ENCODE measurements around the gene CCNO. TPM values are rescaled to one million over a fixed set of nuclear protein-coding genes. Genes with fewer than 3 reads are reported as not detected.
A peak's percentile ranks its signal among the peaks of the same experiment; 100 is the strongest.

The CCNO gene
- total and polyA plus RNA-seq, 2 experiments from 2014 or later = not detected

- H3K27ac ChIP-seq (ENCODE audit: low read depth) = no peak overlapping the region
- Mint-ChIP-seq H3K9me3 (peaks cover 5% of the 10 kb centered on the region; the same call in 2 of the 3 replicates), H3K4me1 (peaks cover 28% of the 10 kb centered on the region), H3K4me3 (peak overlapping the region; percentile 36; the same call in 1 of the 3 replicates), H3K36me3 (ENCODE audit: low read depth) (no peaks in the 10 kb centered on the region), H3K27ac (no peak overlapping the region), H3K27me3 (ENCODE audit: insufficient read depth, low read depth, poor library complexity) (peaks cover 97% of the 10 kb centered on the region)
- no peak for DNase-seq (ENCODE audit: low spot score)
- H3K4me2 ChIP-seq = no peak overlapping the region
- H3K9me2 ChIP-seq (ENCODE audit: insufficient read depth) = no peaks in the 10 kb centered on the region
- H3K4me1 ChIP-seq (ENCODE audit: insufficient read depth) = peaks cover 20% of the 10 kb centered on the region
- TF ChIP-seq NANOG (IDR thresholded peaks at IDR 0.05; ENCODE audit: borderline replicate concordance) (no peak), EZH2 (IDR thresholded peaks at IDR 0.05; ENCODE audit: low read depth, unreplicated experiment) (no peak), CTCF (conservative IDR thresholded peaks at IDR 0.05; ENCODE audit: low read depth in 2 of 2) (no peak), JUNB (IDR thresholded peaks at IDR 0.05; ENCODE audit: unreplicated experiment) (no peak), ETS1 (IDR thresholded peaks at IDR 0.05) (no peak), POLR2AphosphoS5 (IDR thresholded peaks at IDR 0.05; ENCODE audit: low read depth) (no peak), CREB1 (CRISPR knock-in tag; IDR thresholded peaks at IDR 0.05; ENCODE audit: low read depth) (no peak)
- H3K4me3 ChIP-seq = no peak overlapping the region
- H3K79me2 ChIP-seq (replicated peaks; ENCODE audit: insufficient read depth) = no peaks in the 10 kb centered on the region
- H3K36me3 ChIP-seq (ENCODE audit: insufficient read depth) = no peaks in the 10 kb centered on the region
- peaks cover 100% of the 10 kb centered on the region for H3K27me3 ChIP-seq (ENCODE audit: insufficient read depth)
- H4K20me1 ChIP-seq (replicated peaks; ENCODE audit: insufficient read depth) = peaks cover 47% of the 10 kb centered on the region
- peaks cover 13% of the 10 kb centered on the region for H3F3A ChIP-seq (replicated peaks; ENCODE audit: low read depth)
- H2AFZ ChIP-seq = no peak overlapping the region
- no peak for ATAC-seq
Measured at GRCh38 chr5:55225346-55225745, 8.1 kb downstream of the CCNO start.

- H3K36me3 Mint-ChIP-seq (ENCODE audit: low read depth) = no peaks in the 10 kb centered on the region
- peak overlapping the region; percentile 71 for H3K4me2 ChIP-seq
- peaks cover 39% of the 10 kb centered on the region for H3K4me1 Mint-ChIP-seq
- peaks cover 39% of the 10 kb centered on the region for H4K20me1 ChIP-seq (replicated peaks; ENCODE audit: insufficient read depth)
- H3K36me3 ChIP-seq (ENCODE audit: insufficient read depth) = no peaks in the 10 kb centered on the region
- peaks cover 95% of the 10 kb centered on the region for H3K27me3 Mint-ChIP-seq (ENCODE audit: insufficient read depth, low read depth, poor library complexity)
- H3K27me3 ChIP-seq (ENCODE audit: insufficient read depth) = peaks cover 100% of the 10 kb centered on the region
- peak overlapping the region; percentile 47; the same call in 1 of the 2 replicates for H3K4me3 ChIP-seq
- peak overlapping the region; percentile 42 for H3K4me3 Mint-ChIP-seq
- peaks cover 27% of the 10 kb centered on the region for H3K4me1 ChIP-seq (ENCODE audit: insufficient read depth)
- no peak for TF ChIP-seq ZNF114 (CRISPR knock-in tag; IDR thresholded peaks at IDR 0.05)
- TF ChIP-seq EZH2phosphoT487 (IDR thresholded peaks at IDR 0.05; ENCODE audit: unreplicated experiment) = peak; percentile 85
- TF ChIP-seq EZH2 (IDR thresholded peaks at IDR 0.05; ENCODE audit: low read depth, unreplicated experiment) = peak; percentile 90
- peaks cover 17% of the 10 kb centered on the region for H3F3A ChIP-seq (replicated peaks; ENCODE audit: low read depth)
- DNase-seq (ENCODE audit: low spot score) (peak; percentile 10), ATAC-seq (no peak)
- no peak overlapping the region for H3K27ac Mint-ChIP-seq
- no peaks in the 10 kb centered on the region for H3K9me2 ChIP-seq (ENCODE audit: insufficient read depth)
- H3K27ac ChIP-seq (ENCODE audit: low read depth) = no peak overlapping the region
- peak overlapping the region; percentile 86 for H2AFZ ChIP-seq
- H3K9me3 Mint-ChIP-seq = peaks cover 2% of the 10 kb centered on the region; the same call in 2 of the 3 replicates
- H3K79me2 ChIP-seq (replicated peaks; ENCODE audit: insufficient read depth) = no peaks in the 10 kb centered on the region
Measured at GRCh38 chr5:55223812-55224240, 9.6 kb downstream of the CCNO start.
